Adipocyte (in vitro differentiated cells): ENCODE results near the gene APBA2.

ENCODE experiments used
- DNase-seq: peaks from one replicate; pipeline ENCODE4 v3.0.0-alpha.2; 2015; ENCODE audit warnings: low read depth
- H3K27me3 ChIP-seq: replicated peaks from 2 replicates; pipeline ENCODE4 v1.7.0; 2013; ENCODE audit warnings: mild to moderate bottlenecking, low read length, moderate library complexity; ENCODE audit not compliant: control insufficient read depth, insufficient read depth
- H3K36me3 ChIP-seq: 2 replicates; pipeline ENCODE4 v1.7.0; 2013; ENCODE audit warnings: low read length, mild to moderate bottlenecking, moderate library complexity; ENCODE audit not compliant: control insufficient read depth, insufficient read depth, severe bottlenecking
- H3K4me1 ChIP-seq: 2 replicates; pipeline ENCODE4 v1.7.0; 2013; ENCODE audit warnings: mild to moderate bottlenecking, low read length, moderate library complexity; ENCODE audit not compliant: control insufficient read depth, insufficient read depth
- H3K4me3 ChIP-seq: 2 replicates; pipeline ENCODE4 v1.7.0; 2013; ENCODE audit warnings: mild to moderate bottlenecking, low read length, moderate library complexity
- H3K9ac ChIP-seq: 2 replicates; pipeline ENCODE4 v1.7.0; 2013; ENCODE audit warnings: mild to moderate bottlenecking, low read length, moderate library complexity
- H3K9me3 ChIP-seq: 2 replicates; pipeline ENCODE4 v1.7.0; 2013; ENCODE audit warnings: mild to moderate bottlenecking, low read length, moderate library complexity; ENCODE audit not compliant: control insufficient read depth

The APBA2 gene

DNA sequence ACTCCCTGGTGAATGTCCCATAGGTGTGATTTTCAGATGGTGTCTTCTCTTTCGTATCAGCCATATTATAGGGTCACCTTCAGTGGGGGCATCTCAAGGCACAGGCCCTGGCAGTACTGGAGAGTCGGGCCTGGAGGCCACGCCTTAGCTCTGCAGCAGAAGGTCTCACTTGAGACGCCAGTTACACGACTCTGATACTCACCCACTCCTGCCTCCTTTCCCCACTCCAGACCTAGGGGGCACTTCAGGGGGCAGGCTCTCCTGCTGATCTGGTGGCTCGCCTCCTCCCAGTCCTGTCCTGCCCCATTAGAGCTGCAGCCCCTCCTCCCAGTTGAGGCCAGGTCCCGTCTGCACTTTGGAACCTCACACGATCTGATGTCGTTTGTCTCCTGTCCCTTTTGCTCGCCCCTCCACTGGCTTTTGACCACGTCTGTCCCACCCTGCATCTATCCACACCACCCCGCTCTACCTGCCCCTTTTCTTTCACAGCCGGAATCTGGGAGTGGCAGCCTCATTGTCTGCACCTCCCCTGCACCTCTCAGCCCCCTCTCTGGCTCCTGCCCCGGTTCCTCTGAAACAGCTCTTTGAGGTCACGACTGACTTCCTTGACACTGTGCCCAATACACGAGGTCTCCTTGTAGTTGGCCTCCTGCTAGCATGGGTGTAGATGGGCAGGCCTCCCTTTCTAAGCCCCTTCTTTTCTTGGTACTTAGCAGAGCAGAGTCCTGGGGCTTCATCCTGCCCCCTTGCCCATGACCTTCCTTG lies 201.9 kb downstream of the APBA2 start:
- Histone ChIP-seq H3K9me3 (peaks cover 4% of the 10 kb centered on the region), H3K27me3 (peaks cover 24% of the 10 kb centered on the region), H3K4me1 (no peaks in the 10 kb centered on the region), H3K4me3 (no peak overlapping the region), H3K9ac (no peak overlapping the region), H3K36me3 (no peaks in the 10 kb centered on the region)
- no peak for DNase-seq

DNA sequence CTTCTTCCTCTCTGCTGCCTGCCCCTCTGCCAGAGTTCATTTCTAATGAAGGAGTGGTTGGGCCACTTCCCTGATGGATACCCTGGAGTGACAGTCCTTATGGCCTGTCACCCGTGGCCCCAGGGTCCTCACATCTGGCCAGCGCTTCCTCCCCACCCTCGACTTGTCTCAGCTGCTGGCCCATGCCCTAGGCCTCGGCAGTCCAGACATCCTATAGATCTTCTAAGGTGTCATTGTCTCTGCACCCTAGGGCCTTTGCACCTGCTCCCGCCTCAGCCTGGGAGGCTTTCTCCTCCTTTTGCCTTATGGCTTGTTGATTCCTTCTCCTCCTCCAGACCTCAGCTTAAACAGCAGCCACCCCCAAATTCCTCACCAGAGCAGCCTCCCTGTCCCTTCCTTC lies 202.9 kb downstream of the APBA2 start:
- H3K4me1 ChIP-seq, result no peaks in the 10 kb centered on the region
- no peaks in the 10 kb centered on the region for H3K36me3 ChIP-seq
- no peak overlapping the region for H3K9ac ChIP-seq
- no peak overlapping the region for H3K4me3 ChIP-seq
- DNase-seq, result no peak
- peaks cover 4% of the 10 kb centered on the region for H3K9me3 ChIP-seq
- H3K27me3 ChIP-seq, result peaks cover 24% of the 10 kb centered on the region

DNA sequence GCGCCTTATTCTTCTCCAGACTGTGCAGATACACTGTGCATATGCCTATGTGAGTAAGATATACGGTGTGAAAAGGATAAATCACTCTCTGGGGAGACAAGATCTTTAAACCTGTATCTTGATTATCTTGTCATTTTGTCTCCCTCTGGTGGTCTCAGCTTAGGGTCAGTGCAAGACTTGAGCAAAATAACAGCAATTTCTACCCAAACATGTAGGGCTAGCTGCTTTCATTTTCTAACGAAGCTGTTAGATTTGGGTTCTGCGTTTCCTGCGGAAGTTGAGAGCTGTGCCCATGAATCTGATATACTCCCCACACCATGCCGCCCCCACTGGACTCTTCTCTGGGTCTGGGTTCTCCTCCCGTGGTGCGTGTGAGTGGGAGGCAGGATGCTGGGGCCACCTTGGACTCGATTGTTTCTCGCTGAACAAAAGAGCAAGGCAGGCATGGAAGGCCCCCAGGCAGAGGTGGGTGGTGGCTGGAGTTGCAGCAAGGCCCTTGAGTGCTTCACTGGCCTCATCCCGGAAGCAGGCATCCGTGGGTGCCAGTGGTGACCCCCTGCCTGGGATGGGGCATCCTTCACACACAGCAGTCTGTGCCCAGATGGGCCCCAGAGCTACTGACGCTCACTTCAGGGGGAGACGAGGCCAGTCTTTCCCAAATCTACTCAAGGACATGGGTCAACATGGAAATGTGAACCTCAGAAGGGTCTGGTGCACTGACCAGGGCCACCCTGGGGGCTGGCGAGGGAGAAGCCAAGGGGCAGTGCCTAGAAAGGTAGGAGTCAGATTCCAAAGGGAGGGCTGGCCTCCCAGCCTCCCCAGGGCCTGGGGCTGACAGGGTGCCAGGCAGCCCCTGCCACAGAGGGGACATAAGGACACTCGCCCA lies 204.2 kb downstream of the APBA2 start:
- no peaks in the 10 kb centered on the region for H3K36me3 ChIP-seq
- peak; percentile 38 for DNase-seq
- no peak overlapping the region for H3K4me3 ChIP-seq
- no peak overlapping the region for H3K9ac ChIP-seq
- H3K27me3 ChIP-seq, result peaks cover 24% of the 10 kb centered on the region
- H3K4me1 ChIP-seq, result no peaks in the 10 kb centered on the region
- H3K9me3 ChIP-seq, result no peaks in the 10 kb centered on the region

DNA sequence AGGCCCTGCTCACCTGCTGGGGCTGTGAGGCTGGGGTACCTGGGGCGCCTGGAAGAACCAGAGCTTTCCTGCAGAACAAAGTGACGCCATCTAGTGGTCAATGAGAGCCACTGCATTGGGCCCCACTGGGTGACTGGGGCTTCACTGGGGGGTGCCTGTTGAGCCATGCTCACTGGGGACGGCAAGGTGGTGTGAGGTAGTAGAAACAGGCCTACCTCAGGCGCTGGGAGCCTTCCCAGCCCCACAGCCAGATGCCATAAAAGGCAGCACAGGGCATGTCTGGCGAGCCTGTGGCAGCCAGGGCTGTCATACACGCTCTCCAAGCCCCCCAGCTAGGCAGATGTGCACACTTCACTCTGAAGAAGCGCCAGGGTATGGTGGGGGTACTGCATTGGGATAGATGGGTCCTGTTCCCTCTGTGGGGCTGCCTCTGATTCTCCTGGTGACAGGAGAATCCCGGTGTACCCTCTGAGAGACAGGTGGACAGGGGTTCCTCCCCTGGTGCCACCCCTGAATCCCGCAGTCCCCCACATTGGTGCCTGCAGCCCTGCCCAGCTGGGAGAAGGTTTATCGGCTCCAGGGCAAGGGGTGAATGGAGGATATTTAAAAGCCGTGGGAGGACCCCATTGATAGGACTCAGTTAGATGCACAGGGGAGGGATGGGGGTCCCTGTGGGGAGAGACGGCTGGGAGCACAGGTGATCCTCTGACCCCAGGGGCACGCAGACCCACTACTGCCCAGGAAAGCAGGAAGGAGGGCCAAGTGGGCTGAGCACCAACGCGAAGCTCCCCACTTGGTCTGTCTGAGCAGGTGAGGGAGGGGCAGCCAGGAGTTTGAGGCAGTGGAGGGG lies 205.1 kb downstream of the APBA2 start:
- no peaks in the 10 kb centered on the region for H3K9me3 ChIP-seq
- no peak overlapping the region for H3K4me3 ChIP-seq
- H3K27me3 ChIP-seq, result peaks cover 24% of the 10 kb centered on the region
- H3K9ac ChIP-seq, result no peak overlapping the region
- DNase-seq, result peak; percentile 48
- no peaks in the 10 kb centered on the region for H3K4me1 ChIP-seq
- H3K36me3 ChIP-seq, result no peaks in the 10 kb centered on the region

DNA sequence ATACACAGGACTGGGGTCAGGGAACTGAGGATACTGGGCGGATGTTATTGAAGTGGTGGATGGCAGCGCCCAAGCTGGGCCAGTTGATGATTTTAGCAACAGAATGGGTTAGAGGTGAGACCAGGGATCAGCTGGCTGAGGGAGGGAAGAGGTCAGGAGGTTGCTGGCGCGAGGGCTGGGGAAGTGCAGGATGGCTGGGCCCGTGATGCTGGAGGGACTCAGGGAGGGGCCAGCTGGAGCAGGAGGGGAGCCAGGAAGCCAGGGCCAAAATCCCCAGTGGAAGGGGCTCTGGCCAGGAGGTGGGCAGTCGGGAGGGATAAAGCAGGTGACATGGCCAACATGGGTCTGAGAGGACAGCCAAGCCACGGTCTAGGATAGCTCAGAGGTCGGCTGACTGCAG lies 205.9 kb downstream of the APBA2 start:
- Histone ChIP-seq H3K9ac (no peak overlapping the region), H3K4me1 (no peaks in the 10 kb centered on the region), H3K27me3 (peaks cover 24% of the 10 kb centered on the region), H3K4me3 (no peak overlapping the region), H3K36me3 (no peaks in the 10 kb centered on the region), H3K9me3 (no peaks in the 10 kb centered on the region)
- no peak for DNase-seq

DNA sequence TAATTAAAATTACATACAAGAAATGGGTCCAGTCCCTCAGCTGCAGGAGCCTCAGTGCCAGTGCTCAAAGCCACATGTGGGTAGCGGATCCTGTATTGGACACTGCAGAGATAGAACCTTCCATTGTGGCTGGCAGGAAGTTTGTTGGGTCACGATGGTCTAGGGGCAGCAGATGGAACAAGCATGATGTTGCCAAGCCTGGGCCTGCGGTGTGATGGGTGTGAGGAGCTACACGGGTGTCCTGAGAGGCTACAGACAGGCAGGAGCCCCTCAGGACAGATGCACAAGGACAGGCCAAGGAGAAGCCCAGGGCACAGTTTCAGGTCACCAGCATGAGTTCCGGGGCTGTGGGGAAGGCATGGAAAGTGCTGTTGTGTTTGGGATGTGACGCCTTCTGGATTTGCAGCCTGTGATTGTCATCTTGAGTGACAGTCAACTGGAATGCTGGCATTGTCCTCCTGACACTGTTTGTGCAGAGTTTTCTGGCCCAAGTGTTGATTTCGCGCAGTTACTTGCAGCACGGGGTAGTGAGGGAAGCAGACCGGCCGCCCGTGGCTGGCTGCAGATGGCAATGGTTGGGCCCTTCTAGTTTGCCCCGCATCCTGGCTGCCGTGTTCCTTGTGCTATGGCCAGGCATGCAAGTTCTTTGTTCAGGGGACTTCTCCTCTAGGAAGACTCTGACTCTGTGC lies 206.7 kb downstream of the APBA2 start:
- Histone ChIP-seq H3K4me1 (no peaks in the 10 kb centered on the region), H3K9ac (no peak overlapping the region), H3K27me3 (peaks cover 24% of the 10 kb centered on the region), H3K36me3 (no peaks in the 10 kb centered on the region), H3K9me3 (no peaks in the 10 kb centered on the region), H3K4me3 (no peak overlapping the region)
- DNase-seq, result no peak

DNA sequence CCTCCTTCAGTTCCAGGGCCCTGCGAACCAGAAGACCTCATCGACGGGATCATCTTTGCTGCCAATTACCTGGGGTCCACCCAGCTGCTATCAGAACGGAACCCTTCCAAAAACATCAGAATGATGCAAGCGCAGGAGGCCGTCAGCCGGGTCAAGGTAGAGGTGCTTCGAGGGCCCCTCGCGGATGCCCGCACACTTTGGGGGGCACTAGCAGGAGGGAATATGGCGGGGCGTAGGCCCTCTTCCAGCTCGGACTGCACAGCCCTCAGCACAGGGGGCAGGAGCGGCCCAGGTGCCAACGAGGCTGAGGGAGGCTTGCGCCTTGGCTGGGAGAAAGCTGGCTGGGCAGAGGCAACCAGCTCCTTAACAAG lies 207.3 kb downstream of the APBA2 start:
- no peak overlapping the region for H3K9ac ChIP-seq
- no peaks in the 10 kb centered on the region for H3K36me3 ChIP-seq
- H3K4me1 ChIP-seq, result no peaks in the 10 kb centered on the region
- H3K27me3 ChIP-seq, result peaks cover 25% of the 10 kb centered on the region
- no peak for DNase-seq
- H3K4me3 ChIP-seq, result no peak overlapping the region
- H3K9me3 ChIP-seq, result no peaks in the 10 kb centered on the region

DNA sequence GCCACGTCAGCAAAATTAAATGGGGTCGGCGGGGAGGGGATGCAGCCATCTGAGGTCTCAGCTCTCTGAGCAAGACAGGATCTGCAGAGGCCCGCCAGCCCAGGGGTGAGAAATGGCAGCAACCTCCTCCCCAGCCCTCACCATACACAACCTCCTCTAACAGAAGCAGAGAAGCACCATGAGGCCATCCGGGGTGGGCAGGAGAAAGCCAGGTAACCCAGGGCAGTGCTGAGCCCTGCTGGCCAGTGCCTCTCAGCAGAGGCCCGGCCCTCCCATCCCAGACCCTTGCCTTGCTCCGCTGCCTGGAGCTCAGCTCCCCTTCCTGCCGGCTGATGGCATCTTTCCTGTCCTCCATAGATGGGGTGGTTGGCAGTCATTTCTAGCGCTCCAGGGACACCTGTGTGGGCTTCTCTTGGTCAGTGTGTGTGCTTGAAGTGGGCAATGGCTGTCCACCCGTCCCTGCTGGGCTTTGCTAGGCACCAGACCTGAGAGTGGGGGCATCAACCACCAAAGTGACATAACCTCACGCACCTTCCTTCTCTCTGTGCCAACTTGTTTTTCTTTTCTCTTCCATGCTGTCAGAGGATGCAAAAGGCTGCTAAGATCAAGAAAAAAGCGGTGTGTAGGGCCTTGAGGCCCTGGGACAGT lies 208.0 kb downstream of the APBA2 start:
- Histone ChIP-seq H3K27me3 (peaks cover 19% of the 10 kb centered on the region), H3K4me3 (no peak overlapping the region), H3K9ac (no peak overlapping the region), H3K36me3 (no peaks in the 10 kb centered on the region), H3K4me1 (no peaks in the 10 kb centered on the region), H3K9me3 (no peaks in the 10 kb centered on the region)
- no peak for DNase-seq

DNA sequence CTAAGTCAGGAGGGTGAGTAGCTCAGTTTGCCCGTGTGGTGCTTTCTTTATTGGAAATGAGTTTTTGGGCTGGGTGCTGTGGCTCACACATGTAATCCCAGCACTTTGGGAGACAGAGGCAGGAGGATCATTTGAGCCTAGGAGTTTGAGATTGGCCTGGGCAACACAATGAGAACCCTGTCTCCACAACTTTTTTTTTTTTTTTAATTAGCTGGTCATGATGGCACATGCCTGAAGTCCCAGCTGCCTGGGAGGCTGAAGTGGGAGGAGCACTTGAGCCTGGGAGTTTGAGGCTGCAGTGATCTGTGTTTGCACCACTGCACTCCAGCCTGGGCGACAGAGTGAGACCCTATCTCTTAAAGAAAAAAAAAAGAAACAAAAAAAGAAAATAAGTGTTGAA lies 208.9 kb downstream of the APBA2 start:
- H3K36me3 ChIP-seq, result no peaks in the 10 kb centered on the region
- H3K9me3 ChIP-seq, result no peaks in the 10 kb centered on the region
- no peak for DNase-seq
- H3K4me3 ChIP-seq, result no peak overlapping the region
- H3K27me3 ChIP-seq, result peaks cover 15% of the 10 kb centered on the region
- H3K9ac ChIP-seq, result no peak overlapping the region
- H3K4me1 ChIP-seq, result no peaks in the 10 kb centered on the region

DNA sequence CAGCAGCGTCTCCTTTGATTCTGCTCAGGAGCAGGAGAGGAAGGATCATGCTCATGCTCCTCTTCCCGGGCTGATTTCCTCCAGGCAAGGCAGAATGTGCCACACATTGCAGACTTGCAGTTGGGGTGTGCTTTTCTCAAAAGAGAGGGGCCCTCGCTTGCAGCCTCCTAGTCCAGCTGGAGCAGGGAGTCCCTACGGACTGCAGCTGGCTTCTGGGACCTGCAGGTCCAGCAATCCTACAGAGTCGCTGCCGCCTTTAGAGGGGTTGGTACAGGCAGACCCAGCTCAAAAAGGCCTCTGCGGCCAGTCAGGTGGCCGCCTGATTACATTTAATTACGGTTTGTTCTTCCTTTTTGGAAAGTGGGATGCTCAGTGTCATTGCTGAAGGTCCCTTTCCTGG lies 210.0 kb downstream of the APBA2 start:
- H3K4me1 ChIP-seq, result no peaks in the 10 kb centered on the region
- no peak overlapping the region for H3K9ac ChIP-seq
- H3K4me3 ChIP-seq, result no peak overlapping the region
- DNase-seq, result no peak
- H3K36me3 ChIP-seq, result no peaks in the 10 kb centered on the region
- H3K27me3 ChIP-seq, result peaks cover 7% of the 10 kb centered on the region
- H3K9me3 ChIP-seq, result no peaks in the 10 kb centered on the region
